Measurements from ENCODE around the gene DDIT4. TPM values are rescaled to one million over a fixed set of nuclear protein-coding genes. Genes with fewer than 3 reads are reported as not detected.

The DDIT4 gene
- total RNA-seq, 4 donors from 2014 or later = 64.5 to 356 (median 150) TPM

DNA sequence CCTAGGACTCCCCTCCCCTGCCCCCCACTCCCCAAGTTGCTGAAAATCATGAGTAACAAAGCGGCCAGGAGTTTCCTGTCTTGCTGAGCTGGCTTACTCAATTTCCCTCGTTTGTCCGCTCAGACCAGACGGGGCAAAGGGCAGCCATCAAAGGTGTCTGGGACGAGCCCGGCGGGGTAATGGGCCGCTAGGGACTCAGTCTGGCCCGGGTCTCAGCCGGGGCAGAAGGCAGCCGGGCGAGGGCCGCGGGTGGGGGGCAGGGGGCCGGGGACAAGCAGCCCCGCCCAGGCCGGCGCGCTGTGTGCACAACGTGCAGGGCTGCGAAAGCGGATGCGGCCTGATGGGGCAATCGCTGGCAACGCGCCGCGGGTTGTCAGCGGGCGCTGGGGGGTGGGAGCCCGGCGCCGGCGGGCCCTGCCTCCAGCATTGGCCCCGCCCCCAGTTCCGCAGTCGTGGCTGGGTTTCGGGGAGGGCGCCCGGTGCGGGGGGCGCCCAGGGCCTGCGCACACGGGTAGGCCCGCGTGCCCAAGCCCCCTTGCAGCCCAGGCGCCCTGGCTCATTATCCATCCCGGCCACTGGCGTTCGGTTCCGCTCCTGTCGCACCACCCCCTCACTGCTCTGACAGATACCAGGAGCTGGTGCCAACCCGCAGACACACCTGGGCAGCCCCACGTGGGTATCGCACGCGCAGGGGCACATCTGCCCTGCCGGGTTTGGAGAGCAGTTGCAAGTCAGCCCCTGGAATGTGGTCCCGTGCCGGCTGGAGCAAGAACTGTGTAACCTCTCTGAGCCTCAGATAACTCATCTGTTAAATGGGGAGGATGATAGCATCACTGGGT, 45.9 kb downstream of the DDIT4 start:
- Histone ChIP-seq H3K27me3 (no peaks in the 10 kb centered on the region), H3K27ac (peak overlapping the region; percentile 82 to 90 (median 84)), H3K36me3 (no peaks in the 10 kb centered on the region), H3K9me3 (no peaks in the 10 kb centered on the region), H3K4me3 (peak overlapping the region in 3 of 4 donors; percentile 25 to 43 (median 39)), H3K4me1 (peaks cover 43 to 65% (median 54%) of the 10 kb centered on the region in 4 donors)
- TF ChIP-seq EP300 (IDR thresholded peaks at IDR 0.05; ENCODE audit: low read depth) (peak; percentile 38), POLR2AphosphoS5 (IDR thresholded peaks at IDR 0.05) (peak; percentile 58 to 85 (median 83)), POLR2A (IDR thresholded peaks at IDR 0.05) (peak; percentile 35)
- TF ChIP-seq, protein P1, sequence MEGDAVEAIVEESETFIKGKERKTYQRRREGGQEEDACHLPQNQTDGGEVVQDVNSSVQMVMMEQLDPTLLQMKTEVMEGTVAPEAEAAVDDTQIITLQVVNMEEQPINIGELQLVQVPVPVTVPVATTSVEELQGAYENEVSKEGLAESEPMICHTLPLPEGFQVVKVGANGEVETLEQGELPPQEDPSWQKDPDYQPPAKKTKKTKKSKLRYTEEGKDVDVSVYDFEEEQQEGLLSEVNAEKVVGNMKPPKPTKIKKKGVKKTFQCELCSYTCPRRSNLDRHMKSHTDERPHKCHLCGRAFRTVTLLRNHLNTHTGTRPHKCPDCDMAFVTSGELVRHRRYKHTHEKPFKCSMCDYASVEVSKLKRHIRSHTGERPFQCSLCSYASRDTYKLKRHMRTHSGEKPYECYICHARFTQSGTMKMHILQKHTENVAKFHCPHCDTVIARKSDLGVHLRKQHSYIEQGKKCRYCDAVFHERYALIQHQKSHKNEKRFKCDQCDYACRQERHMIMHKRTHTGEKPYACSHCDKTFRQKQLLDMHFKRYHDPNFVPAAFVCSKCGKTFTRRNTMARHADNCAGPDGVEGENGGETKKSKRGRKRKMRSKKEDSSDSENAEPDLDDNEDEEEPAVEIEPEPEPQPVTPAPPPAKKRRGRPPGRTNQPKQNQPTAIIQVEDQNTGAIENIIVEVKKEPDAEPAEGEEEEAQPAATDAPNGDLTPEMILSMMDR (IDR thresholded peaks at IDR 0.05) = peak in 1 of 5 experiments; percentile 37
- WGBS, 2 donors (ENCODE audit: low coverage in 1 of 2) = 2 to 20% methylated on average over 1 to 38 of the region's 60 CpGs
- peak; percentile 94 for DNase-seq
- intact Hi-C loops (cut with DNase I; ENCODE audit: low total_unique reads) = no loop called here
- in situ Hi-C loops (cut with MboI; ENCODE audit: low pct_ligation_motif_present in 1 of 4, low pct_unique_long_range_greater_than_20kb in 1 of 4, low sequenced_read_pairs in 3 of 4) = no loop called here

DNA sequence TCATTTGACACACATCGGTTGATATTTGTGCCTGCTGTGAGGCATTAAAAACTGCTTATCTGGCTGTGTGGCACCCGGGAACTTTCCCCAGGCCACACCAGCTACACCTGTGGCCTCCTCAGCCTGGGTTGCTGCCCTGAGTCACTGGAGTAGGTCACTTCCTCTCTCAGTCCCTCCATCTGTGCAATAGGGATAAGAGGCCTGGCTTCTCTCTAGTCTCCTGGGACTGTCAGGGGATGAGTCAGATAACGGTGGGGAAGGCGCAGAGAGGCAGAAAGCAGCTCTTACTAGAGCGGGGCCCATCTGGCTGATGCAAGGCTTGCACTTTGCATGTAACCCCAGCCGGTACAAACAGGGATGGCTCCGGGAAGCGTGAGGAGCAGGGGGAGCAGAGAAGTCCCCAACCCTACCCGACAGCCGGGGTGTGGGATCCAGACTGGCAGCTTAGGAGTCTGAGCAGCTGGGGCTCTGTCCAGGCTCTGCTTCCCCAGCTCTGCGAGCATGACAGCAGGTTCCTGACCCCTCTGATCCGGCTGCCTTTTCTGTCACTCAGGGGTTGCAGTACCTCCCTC, 47.0 kb downstream of the DDIT4 start:
- peak; percentile 70 to 78 (median 70) for TF ChIP-seq POLR2AphosphoS5 (IDR thresholded peaks at IDR 0.05)
- TF ChIP-seq EP300 (IDR thresholded peaks at IDR 0.05; ENCODE audit: low read depth) = no peak
- peaks cover 34 to 63% (median 53%) of the 10 kb centered on the region in 4 donors for H3K4me1 ChIP-seq
- peak; percentile 75 for DNase-seq
- 47 to 55% methylated on average over 3 to 12 of the region's 12 CpGs for WGBS, 2 donors (ENCODE audit: low coverage in 1 of 2)
- intact Hi-C loops (cut with DNase I; ENCODE audit: low total_unique reads) = no loop called here
- no peaks in the 10 kb centered on the region for H3K27me3 ChIP-seq
- no peaks in the 10 kb centered on the region for H3K36me3 ChIP-seq
- no peak overlapping the region for H3K4me3 ChIP-seq
- in situ Hi-C loops (cut with MboI; ENCODE audit: low pct_ligation_motif_present in 1 of 4, low pct_unique_long_range_greater_than_20kb in 1 of 4, low sequenced_read_pairs in 3 of 4) = no loop called here
- H3K9me3 ChIP-seq = no peaks in the 10 kb centered on the region
- H3K27ac ChIP-seq = peak overlapping the region; percentile 82 to 90 (median 84)

DNA sequence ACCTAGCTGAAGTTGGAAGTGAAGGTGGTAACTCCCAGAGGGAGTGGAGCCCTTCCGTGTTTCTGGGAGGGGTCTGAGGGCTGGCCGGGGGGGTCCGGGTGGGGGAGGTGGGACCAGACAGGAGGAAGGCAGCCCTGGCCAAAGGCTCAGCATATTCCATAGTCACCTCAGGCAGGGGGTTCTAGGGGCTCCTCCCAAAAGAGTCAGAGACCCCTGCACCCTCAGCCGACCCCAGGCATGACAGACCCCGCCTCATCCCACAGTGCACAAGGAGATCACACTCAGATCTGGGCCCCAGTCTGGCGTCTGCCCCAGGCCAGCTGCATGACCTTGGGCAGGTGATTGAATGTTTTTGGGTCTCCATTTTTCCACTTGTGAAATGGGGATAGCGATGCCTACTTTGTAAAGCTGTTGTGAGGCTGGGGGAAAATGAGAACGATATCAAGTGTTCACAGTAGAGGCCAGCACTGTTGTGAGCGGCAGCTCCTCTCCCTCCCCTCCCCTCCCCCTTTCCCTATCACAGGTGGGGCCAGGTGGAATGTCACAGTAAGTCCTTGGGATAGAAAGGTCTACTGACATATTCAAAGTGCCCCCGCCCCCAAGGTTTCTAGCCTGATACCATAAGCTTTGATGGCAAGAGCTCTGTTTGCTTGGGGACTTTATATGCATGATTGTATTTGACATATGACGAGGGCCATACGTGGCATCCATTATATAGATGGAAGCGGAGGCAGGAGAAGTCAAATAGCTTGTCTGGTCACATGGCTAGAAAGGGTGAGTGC, 47.7 kb downstream of the DDIT4 start:
- Histone ChIP-seq H3K36me3 (no peaks in the 10 kb centered on the region), H3K4me3 (no peak overlapping the region), H3K27me3 (no peaks in the 10 kb centered on the region), H3K9me3 (no peaks in the 10 kb centered on the region), H3K27ac (peak overlapping the region; percentile 82 to 90 (median 84)), H3K4me1 (peaks cover 28 to 57% (median 46%) of the 10 kb centered on the region in 4 donors)
- 82 to 100% methylated on average over 3 to 13 of the region's 13 CpGs for WGBS, 2 donors (ENCODE audit: low coverage in 1 of 2)
- TF ChIP-seq POLR2AphosphoS5 (IDR thresholded peaks at IDR 0.05) = no peak
- TF ChIP-seq EP300 (IDR thresholded peaks at IDR 0.05; ENCODE audit: low read depth) = no peak
- TF ChIP-seq, protein P1 (IDR thresholded peaks at IDR 0.05) = no peak
- DNase-seq = no peak
- intact Hi-C loops (cut with DNase I; ENCODE audit: low total_unique reads) = no loop called here
- in situ Hi-C loops (cut with MboI; ENCODE audit: low pct_ligation_motif_present in 1 of 4, low pct_unique_long_range_greater_than_20kb in 1 of 4, low sequenced_read_pairs in 3 of 4) = no loop called here

DNA sequence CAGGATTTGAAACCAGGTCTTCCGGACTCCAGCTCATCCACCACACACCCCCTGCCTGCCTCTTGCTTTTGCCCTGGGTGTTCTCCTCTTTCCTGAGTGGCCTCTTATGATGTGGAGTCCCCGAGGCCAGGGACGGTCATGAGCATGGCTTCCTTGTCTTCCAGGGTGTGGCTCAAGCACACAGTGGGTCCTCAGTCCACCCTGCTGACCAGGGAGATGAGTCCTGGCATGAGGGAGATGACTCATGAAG, 48.2 kb downstream of the DDIT4 start:
- no peaks in the 10 kb centered on the region for H3K36me3 ChIP-seq
- intact Hi-C loops (cut with DNase I; ENCODE audit: low total_unique reads) = no loop called here
- H3K27me3 ChIP-seq = no peaks in the 10 kb centered on the region
- in situ Hi-C loops (cut with MboI; ENCODE audit: low pct_ligation_motif_present in 1 of 4, low pct_unique_long_range_greater_than_20kb in 1 of 4, low sequenced_read_pairs in 3 of 4) = no loop called here
- peaks cover 23 to 51% (median 41%) of the 10 kb centered on the region in 4 donors for H3K4me1 ChIP-seq
- 91% methylated on average over 3 of the region's 3 CpGs; no CpG with 5 or more reads in 1 of the 2 donors for WGBS, 2 donors (ENCODE audit: low coverage in 1 of 2)
- H3K9me3 ChIP-seq = no peaks in the 10 kb centered on the region
- no peak for DNase-seq
- no peak overlapping the region for H3K27ac ChIP-seq
- TF ChIP-seq, protein P1 (IDR thresholded peaks at IDR 0.05) = no peak
- TF ChIP-seq EP300 (IDR thresholded peaks at IDR 0.05; ENCODE audit: low read depth) (no peak), POLR2AphosphoS5 (IDR thresholded peaks at IDR 0.05) (no peak), POLR2A (IDR thresholded peaks at IDR 0.05) (no peak)
- no peak overlapping the region for H3K4me3 ChIP-seq
